KBM-7 (cell line): Measurements from ENCODE around the gene TPO.
"Not testable (repeated sequence)": the region's sequence is repeated elsewhere in the genome, so short reads cannot be mapped to it uniquely, and the experiment has no call there.

ENCODE experiments used
- DNase-seq: peaks from one replicate; pipeline ENCODE4 v3.0.0-alpha.2; 2015
- in situ Hi-C: fragments of 300-500 bp; cut with MboI; formaldehyde crosslinking; loops from 2 replicates; pipeline ENCODE4 v1.14.3; 2020; ENCODE audit warnings: low sequenced_read_pairs, low pct_unique_long_range_greater_than_20kb, mixed read lengths

The TPO gene

DNA sequence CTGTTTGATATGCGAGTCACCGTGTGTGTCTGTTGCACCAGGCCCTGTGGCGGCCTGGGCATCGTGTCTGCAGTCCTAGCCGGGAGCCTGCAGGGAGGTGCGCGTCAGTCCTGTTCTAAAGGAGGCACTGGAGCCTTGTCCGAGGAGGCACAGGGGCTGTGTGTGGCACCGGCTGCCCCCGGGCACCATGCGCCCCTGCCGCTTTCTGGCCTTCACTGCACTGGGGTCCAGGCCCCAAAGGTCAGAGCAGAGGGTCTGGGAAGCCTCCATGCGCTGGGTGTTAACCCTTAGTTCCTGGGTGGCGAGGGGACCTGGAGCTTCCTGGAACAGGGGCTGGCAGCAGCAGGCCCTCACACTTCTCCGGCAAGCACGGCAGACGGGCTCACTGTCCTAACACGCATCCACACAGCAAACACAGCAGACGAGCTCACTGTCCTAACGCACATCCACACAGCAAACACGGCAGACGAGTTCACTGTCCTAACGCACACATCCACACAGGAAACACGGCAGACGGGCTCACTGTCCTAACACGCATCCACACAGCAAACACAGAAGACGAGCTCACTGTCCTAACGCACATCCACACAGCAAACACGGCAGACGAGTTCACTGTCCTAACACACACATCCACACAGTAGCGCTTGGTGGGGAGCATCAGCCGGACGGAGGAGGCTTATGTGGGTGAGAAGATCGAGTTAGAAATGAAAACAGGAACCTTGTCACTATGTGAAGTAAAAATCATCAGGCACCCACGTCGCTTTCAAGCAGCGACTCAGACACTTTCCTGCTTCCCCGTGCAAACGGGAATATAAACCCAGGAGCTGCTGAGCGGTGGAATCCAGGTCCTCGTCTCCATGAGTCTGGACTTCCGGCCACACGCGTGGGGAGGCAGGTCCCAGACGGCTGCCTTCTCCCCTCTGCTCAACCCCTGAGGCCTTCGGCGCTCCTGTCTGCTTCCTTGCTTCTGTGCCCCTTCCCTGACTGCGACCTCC lies 65.3 kb downstream of the TPO start:
- in situ Hi-C loops, result no loop called here
- DNase-seq, result no peak

GRCh38 chr2:1479346-1479745 lies 66.1 kb downstream of the TPO start:
- in situ Hi-C loops, result no loop called here
- no peak for DNase-seq

DNA sequence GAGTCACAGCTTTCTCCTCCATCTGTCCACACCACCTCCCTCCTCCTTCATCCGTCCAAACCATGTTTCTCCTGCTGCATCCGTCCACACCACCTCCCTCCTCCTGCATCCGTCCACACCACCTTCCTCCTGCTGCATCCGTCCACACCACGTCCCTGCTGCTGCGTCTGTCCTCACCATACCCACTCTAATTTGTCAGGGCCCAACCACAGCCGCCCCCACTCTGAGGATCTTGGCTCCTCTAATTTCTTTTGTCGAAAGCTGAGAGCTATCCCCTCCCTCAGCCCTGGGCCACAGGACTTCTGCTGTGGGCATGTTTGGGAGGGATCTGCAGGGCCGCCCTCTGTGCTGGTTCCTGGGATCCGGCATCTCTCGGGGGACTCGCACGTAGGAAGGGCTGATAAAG lies 67.4 kb downstream of the TPO start:
- DNase-seq, result no peak
- in situ Hi-C loops, result no loop called here

GRCh38 chr2:1481406-1482252 lies 68.4 kb downstream of the TPO start:
- in situ Hi-C loops, result no loop called here
- DNase-seq, result no peak

GRCh38 chr2:1482253-1482675 lies 69.0 kb downstream of the TPO start:
- DNase-seq, result no peak
- in situ Hi-C loops, result no loop called here

GRCh38 chr2:1482981-1483380 lies 69.7 kb downstream of the TPO start:
- no peak for DNase-seq
- in situ Hi-C loops, result no loop called here

- in situ Hi-C loops, result no loop called here
- no peak for DNase-seq
These were observed 70.3 kb downstream of the TPO start for GRCh38 chr2:1483551-1483950.

DNA sequence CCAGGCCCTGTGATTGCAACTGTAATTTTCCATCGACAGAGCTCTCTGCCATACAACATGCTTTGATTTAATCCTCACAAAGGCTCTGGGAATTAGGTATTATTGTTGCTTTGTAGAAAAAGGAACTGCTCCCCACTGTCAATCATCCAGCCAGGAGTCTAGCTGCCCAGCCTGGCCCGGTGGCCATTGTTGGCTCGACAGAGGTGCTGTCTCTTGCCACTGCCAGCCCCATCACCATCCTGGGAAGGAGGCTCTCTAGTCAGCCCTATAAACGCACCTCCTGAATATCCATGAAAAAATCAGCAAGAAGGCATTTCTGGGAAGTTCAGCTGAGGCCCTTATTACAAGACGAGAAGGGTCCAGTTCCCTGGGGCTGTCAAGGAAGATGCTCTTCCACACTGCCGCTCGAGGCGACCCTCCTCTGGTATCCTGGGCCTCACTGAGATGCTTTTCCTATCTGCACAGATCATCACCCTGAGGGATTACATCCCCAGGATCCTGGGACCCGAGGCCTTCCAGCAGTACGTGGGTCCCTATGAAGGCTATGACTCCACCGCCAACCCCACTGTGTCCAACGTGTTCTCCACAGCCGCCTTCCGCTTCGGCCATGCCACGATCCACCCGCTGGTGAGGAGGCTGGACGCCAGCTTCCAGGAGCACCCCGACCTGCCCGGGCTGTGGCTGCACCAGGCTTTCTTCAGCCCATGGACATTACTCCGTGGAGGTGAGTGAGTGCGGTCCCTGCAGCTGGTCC lies 71.0 kb downstream of the TPO start:
- in situ Hi-C loops, result no loop called here
- DNase-seq, result no peak

DNA sequence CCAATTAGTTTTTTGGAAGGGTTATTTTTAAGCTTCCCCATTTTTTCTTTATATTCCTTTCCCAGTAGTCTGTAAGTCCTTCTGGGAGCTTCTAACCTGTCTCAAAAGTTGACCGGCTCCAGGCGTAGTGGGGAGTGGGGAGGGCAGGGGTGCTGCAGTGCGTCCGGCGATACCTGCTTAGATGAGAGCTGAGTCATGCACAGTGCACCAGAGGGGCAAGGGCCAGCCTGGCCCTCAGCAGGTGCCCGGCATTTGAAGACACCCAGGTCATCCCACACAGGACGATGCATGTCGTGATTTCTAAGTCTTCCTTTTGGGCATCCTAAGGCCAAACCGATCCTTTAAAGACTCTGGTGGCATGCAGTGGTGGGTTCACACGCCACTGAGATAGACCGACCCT lies 73.4 kb downstream of the TPO start:
- DNase-seq, result no peak
- in situ Hi-C loops, result no loop called here

DNA sequence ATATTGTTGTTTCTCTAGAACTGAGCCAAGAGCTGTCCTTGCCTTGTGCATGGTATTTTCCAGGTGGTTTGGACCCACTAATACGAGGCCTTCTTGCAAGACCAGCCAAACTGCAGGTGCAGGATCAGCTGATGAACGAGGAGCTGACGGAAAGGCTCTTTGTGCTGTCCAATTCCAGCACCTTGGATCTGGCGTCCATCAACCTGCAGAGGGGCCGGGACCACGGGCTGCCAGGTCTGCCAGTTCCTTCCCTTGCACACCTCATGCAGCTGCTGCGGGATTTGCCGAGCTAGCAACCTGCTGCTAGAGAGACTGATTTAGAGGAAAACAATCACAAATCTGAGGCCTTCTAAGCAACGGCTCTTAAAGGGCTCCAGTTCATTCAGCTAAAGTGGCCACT lies 74.5 kb downstream of the TPO start:
- in situ Hi-C loops, result no loop called here
- DNase-seq, result no peak

DNA sequence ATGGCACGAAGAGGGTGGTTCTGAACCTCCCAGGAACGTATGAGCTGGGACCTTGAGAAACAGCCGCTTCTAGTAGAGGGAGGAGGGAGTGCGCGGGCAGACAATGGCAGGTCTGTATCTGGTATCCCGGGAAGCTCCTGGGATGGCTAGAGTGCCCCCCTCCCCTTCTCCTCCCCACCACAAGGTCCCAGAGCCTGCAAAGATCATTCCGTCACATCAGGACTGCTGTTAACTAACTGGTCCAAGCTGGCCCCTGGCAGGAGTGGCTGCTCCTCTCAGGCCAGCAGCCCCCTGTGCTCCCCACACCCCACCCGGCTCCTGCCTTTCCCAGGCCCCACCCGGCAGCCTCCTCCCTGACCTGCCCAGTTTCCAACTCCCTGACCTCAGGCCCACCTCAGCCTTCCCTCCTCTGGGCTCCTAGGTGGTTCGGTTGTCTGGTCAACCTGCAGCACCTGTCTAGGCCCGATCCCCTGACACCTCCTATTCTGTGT lies 75.0 kb downstream of the TPO start:
- in situ Hi-C loops, result no loop called here
- DNase-seq, result no peak

DNA sequence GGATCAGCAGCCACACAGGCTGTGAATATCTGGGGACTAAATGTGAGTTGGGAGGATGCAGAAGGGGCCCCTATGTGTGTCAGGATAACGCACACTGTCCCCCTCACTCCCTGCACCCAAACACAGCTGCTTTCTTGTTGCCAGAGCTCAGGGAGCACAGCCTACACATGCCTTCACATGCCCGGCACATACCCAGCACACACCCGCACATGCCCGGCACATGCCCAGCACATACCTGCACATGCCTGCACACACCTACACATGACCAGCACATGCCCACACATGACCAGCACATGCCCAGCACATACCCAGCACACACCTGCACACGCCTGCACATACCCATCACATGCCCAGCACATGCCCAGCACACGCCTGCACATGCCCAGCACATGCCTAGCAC lies 75.6 kb downstream of the TPO start:
- in situ Hi-C loops, result no loop called here
- no peak for DNase-seq

GRCh38 chr2:1489486-1489885 lies 76.2 kb downstream of the TPO start:
- in situ Hi-C loops, result no loop called here
- no peak for DNase-seq

- DNase-seq, in situ Hi-C loops: not testable (repeated sequence)
These were observed 77.1 kb downstream of the TPO start for GRCh38 chr2:1490381-1490780.

DNA sequence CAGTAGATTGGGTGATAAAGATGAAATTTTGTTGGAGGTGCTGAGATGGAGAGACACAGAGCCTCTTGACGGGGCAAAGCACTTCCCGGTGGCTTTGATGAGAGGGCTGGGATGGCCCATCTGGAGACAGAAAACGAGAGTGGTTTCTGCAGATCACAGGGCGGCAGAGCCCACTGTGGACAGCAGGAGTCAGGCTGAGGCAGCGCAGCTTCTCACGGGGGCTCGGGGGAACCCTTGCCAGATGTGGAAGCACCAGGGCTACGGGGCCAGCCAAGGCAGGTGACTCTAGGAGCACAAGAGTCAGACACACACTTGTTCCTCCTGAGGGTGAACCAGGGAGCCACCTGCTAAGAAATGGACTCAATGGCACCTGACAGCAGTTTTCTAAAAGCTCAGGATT lies 78.5 kb downstream of the TPO start:
- in situ Hi-C loops, result no loop called here
- DNase-seq, result no peak

DNA sequence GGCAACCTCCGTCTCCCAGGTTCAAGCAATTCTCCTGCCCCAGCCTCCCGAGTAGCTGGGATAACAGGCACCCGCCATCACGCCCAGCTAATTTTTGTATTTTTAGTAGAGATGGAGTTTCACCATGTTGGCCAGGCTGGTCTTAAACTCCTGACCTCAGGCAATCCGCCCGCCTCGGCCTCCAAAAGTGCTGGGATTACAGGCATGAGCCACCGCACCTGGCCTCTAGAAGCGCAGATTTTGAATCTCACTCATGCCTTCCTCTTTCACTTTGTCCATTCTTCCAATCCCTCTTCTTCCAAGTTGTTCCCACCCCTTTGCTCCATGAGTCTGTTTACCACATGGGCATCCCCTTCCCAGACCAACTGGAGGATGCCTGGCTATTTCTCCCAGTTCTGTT lies 79.0 kb downstream of the TPO start:
- DNase-seq, in situ Hi-C loops: not testable (repeated sequence)

DNA sequence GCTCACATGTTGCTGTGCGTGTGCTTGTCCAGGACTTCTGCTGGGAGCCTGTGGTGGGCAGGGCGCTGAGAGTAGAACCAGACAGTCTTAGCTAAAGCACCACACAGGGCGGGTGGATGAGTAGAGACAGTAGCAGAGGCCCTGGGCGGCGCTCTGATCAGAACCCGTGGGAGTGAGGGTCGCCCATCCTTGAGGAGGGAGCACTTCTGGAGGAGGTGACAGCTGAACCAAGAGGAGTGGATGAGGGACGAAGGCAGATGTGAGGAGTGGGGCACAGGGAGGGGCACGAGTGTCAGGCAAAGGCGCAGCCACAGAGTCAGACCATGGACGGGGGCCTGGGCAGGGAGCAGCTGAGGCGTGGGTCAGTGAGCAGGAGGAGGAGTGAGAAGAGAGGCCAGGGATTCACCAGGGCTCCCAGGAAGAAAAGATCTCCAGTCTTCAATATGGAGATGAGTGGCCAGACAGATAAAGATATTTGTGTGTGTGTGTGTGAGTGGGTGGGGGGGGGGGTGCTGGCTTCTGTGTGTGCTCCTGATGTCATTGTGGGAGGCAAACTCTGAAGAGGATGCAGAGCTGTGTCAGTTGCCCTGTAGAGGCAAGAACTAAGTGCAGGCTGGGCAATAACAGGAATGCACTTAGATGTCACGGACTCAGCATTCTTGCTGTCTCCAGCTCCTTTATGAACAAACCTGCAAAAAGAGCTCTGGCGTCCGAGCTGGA lies 79.6 kb downstream of the TPO start:
- in situ Hi-C loops, result no loop called here
- no peak for DNase-seq

- no peak for DNase-seq
- in situ Hi-C loops, result no loop called here
These were observed 80.3 kb downstream of the TPO start for GRCh38 chr2:1493431-1494126.
